Measurements from ENCODE around the gene FAM111A. TPM values are rescaled to one million over a fixed set of nuclear protein-coding genes. Genes with fewer than 3 reads are reported as not detected.

FAM111A gene
- total and polyA plus RNA-seq, 10 of the 15 experiments (the other 5 are each of a cell fraction or from before 2014, with no cell fraction given): 26.6 to 95.0 (median 67.5) TPM

GRCh38 chr11:59141191-59141590 lies 1.5 kb upstream of the FAM111A start:
- Histone ChIP-seq H3K36me3 (ENCODE audit: control insufficient read depth in 2 of 2, insufficient read depth in 2 of 2, low read length in 1 of 2) (0 out of 4 replicates have a peak, but pooled peaks cover 0 to 3% of the 10 kb centered on the region in 2 experiments), H3K27ac (ENCODE audit: control insufficient read depth, insufficient read depth) (no peak overlapping the region), H4K20me1 (ENCODE audit: control insufficient read depth, insufficient read depth) (no peaks in the 10 kb centered on the region), H3K9me3 (replicated peaks; ENCODE audit: control insufficient read depth, insufficient read depth, low read length) (no peaks in the 10 kb centered on the region), H3K79me2 (ENCODE audit: control insufficient read depth, insufficient read depth, low read length) (peaks cover 33% of the 10 kb centered on the region), H3K4me1 (ENCODE audit: control insufficient read depth, insufficient read depth, low read length) (0 out of 2 replicates have a peak, but pooled peaks cover 7% of the 10 kb centered on the region), H2AFZ (ENCODE audit: control insufficient read depth, low read depth, low read length) (no peak overlapping the region), H3K4me3 (no peak overlapping the region), H3K27me3 (replicated peaks in 1 of 2; ENCODE audit: control insufficient read depth in 2 of 2, insufficient read depth in 2 of 2, low read length in 1 of 2) (no peaks in the 10 kb centered on the region), H3K4me2 (ENCODE audit: control insufficient read depth, insufficient read depth) (0 out of 2 replicates have a peak overlapping the region, but pooled peaks have one; percentile 18), H3K9ac (ENCODE audit: control insufficient read depth, insufficient read depth, low read length) (no peak overlapping the region)
- DNase-seq (ENCODE audit: low read depth, low spot score) (no peak), FAIRE-seq (no peak), ATAC-seq (no peak)
- ChIA-PET RAD21 (ENCODE audit: unreplicated experiment) (interaction anchor here (1.4 to 3.9 kb wide), 6 partner anchors 10 to 83 kb away, joined by 3 to 56 read pairs (median 6); partner anchors contain the start of gene FAM111B), SMC1A (ENCODE audit: uncharacterized antibody, unreplicated experiment) (interaction anchor here (0.8 to 4.0 kb wide), 10 partner anchors 11 to 126 kb away, joined by 3 to 27 read pairs (median 8); no protein-coding TSS in a partner anchor), CTCF (interaction anchor here (1.0 to 12.0 kb wide), 8 partner anchors 11 to 228 kb away, joined by 3 to 250 read pairs (median 9); partner anchors contain the start of gene FAM111B), POLR2A (interaction anchor here (0.8 to 1.8 kb wide), 2 partner anchors 34 to 494 kb away, joined by 3 to 7 read pairs; partner anchors contain the start of gene FAM111B)
- in situ Hi-C loops (cut with MboI) (loop anchor here (5.0 kb wide), 2 partner anchors 34 to 89 kb away; partner anchors contain the start of gene FAM111B), intact Hi-C loops (cut with micrococcal nuclease; ENCODE audit: unreplicated experiment) (no loop called here)
- WGBS (ENCODE audit: insufficient coverage, insufficient replicate concordance, low lambda C conversion rate, missing lambda C conversion rate): 100% methylated on average over 4 of the region's 4 CpGs
- no TSS peak for BruUV-seq (replicated peaks)
- TF ChIP-seq MTA3 (IDR thresholded peaks at IDR 0.05; ENCODE audit: borderline replicate concordance, low read length) (no peak), RELB (IDR thresholded peaks at IDR 0.05; ENCODE audit: low read depth) (no peak), ESRRA (IDR thresholded peaks at IDR 0.05; ENCODE audit: low read length) (no peak), SREBF2 (IDR thresholded peaks at IDR 0.05; ENCODE audit: low read length) (no peak), ZNF274 (IDR thresholded peaks at IDR 0.05; ENCODE audit: insufficient read depth, insufficient read length) (no peak), TCF3 (IDR thresholded peaks at IDR 0.05; ENCODE audit: borderline replicate concordance, insufficient read depth, low read depth, low read length) (no peak), NRF1 (conservative IDR thresholded peaks at IDR 0.05; ENCODE audit: low read depth, low read length) (no peak), HCFC1 (IDR thresholded peaks at IDR 0.05; ENCODE audit: low read length) (no peak)
- TF ChIP-seq, protein P1, sequence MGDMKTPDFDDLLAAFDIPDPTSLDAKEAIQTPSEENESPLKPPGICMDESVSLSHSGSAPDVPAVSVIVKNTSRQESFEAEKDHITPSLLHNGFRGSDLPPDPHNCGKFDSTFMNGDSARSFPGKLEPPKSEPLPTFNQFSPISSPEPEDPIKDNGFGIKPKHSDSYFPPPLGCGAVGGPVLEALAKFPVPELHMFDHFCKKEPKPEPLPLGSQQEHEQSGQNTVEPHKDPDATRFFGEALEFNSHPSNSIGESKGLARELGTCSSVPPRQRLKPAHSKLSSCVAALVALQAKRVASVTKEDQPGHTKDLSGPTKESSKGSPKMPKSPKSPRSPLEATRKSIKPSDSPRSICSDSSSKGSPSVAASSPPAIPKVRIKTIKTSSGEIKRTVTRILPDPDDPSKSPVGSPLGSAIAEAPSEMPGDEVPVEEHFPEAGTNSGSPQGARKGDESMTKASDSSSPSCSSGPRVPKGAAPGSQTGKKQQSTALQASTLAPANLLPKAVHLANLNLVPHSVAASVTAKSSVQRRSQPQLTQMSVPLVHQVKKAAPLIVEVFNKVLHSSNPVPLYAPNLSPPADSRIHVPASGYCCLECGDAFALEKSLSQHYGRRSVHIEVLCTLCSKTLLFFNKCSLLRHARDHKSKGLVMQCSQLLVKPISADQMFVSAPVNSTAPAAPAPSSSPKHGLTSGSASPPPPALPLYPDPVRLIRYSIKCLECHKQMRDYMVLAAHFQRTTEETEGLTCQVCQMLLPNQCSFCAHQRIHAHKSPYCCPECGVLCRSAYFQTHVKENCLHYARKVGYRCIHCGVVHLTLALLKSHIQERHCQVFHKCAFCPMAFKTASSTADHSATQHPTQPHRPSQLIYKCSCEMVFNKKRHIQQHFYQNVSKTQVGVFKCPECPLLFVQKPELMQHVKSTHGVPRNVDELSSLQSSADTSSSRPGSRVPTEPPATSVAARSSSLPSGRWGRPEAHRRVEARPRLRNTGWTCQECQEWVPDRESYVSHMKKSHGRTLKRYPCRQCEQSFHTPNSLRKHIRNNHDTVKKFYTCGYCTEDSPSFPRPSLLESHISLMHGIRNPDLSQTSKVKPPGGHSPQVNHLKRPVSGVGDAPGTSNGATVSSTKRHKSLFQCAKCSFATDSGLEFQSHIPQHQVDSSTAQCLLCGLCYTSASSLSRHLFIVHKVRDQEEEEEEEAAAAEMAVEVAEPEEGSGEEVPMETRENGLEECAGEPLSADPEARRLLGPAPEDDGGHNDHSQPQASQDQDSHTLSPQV (IDR thresholded peaks at IDR 0.05): no peak
- TF ChIP-seq, protein P2, sequence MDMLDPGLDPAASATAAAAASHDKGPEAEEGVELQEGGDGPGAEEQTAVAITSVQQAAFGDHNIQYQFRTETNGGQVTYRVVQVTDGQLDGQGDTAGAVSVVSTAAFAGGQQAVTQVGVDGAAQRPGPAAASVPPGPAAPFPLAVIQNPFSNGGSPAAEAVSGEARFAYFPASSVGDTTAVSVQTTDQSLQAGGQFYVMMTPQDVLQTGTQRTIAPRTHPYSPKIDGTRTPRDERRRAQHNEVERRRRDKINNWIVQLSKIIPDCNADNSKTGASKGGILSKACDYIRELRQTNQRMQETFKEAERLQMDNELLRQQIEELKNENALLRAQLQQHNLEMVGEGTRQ (IDR thresholded peaks at IDR 0.05; ENCODE audit: borderline replicate concordance, low read depth, low read length): no peak
- TF ChIP-seq, protein P3, sequence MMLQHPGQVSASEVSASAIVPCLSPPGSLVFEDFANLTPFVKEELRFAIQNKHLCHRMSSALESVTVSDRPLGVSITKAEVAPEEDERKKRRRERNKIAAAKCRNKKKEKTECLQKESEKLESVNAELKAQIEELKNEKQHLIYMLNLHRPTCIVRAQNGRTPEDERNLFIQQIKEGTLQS (IDR thresholded peaks at IDR 0.05; ENCODE audit: borderline replicate concordance, extremely low read depth, low read depth, low read length): no peak
- TF ChIP-seq, protein P4, sequence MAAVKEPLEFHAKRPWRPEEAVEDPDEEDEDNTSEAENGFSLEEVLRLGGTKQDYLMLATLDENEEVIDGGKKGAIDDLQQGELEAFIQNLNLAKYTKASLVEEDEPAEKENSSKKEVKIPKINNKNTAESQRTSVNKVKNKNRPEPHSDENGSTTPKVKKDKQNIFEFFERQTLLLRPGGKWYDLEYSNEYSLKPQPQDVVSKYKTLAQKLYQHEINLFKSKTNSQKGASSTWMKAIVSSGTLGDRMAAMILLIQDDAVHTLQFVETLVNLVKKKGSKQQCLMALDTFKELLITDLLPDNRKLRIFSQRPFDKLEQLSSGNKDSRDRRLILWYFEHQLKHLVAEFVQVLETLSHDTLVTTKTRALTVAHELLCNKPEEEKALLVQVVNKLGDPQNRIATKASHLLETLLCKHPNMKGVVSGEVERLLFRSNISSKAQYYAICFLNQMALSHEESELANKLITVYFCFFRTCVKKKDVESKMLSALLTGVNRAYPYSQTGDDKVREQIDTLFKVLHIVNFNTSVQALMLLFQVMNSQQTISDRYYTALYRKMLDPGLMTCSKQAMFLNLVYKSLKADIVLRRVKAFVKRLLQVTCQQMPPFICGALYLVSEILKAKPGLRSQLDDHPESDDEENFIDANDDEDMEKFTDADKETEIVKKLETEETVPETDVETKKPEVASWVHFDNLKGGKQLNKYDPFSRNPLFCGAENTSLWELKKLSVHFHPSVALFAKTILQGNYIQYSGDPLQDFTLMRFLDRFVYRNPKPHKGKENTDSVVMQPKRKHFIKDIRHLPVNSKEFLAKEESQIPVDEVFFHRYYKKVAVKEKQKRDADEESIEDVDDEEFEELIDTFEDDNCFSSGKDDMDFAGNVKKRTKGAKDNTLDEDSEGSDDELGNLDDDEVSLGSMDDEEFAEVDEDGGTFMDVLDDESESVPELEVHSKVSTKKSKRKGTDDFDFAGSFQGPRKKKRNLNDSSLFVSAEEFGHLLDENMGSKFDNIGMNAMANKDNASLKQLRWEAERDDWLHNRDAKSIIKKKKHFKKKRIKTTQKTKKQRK (IDR thresholded peaks at IDR 0.05; ENCODE audit: low read depth, low read length): no peak

Measured in GM12878 (cell line).